Measurements from ENCODE around the gene IRF5. TPM values are rescaled to one million over a fixed set of nuclear protein-coding genes. Genes with fewer than 3 reads are reported as not detected.

Gene IRF5
- total RNA-seq, 1 experiment from 2014 or later, result 16.5 TPM

- DNase-seq (ENCODE audit: low read depth, low spot score) (no peak), ATAC-seq (peak; percentile 75)
- ChIA-PET CTCF (interaction anchor here (0.6 kb wide), 1 partner anchor 9 kb away, joined by 3 read pairs; the partner anchor contains the start of gene IRF5), POLR2A (interaction anchor here (1.4 kb wide), 1 partner anchor 9 kb away, joined by 6 read pairs; the partner anchor contains the start of gene IRF5), RAD21 (ENCODE audit: low non-redundant PET in 1 of 2, low total read pairs in 2 of 2, uncharacterized antibody in 2 of 2, unreplicated experiment in 2 of 2) (no interaction called here)
- no peak for TF ChIP-seq ELF1 (IDR thresholded peaks at IDR 0.05; ENCODE audit: borderline replicate concordance, low read depth)
- peak in 2 of 3 experiments; percentile 49 to 50; a peak in 4 of 6 replicates for TF ChIP-seq CTCF (IDR thresholded peaks at IDR 0.05 in 2 of 3, conservative IDR thresholded peaks at IDR 0.05 in 1 of 3; ENCODE audit: borderline replicate concordance in 1 of 3, insufficient read depth in 1 of 3, low read depth in 2 of 3, low read length in 2 of 3)
- H3K36me3 ChIP-seq (ENCODE audit: control insufficient read depth in 1 of 2, insufficient read depth in 2 of 2, low read length in 2 of 2), result peaks cover 0 to 2% of the 10 kb centered on the region in 2 experiments; a peak in 1 of 4 replicates
- H3K27ac ChIP-seq (ENCODE audit: low read depth, low read length), result no peak overlapping the region
- H3K4me1 ChIP-seq (ENCODE audit: control insufficient read depth in 1 of 2, insufficient read depth in 2 of 2, low read length in 2 of 2), result no peaks in the 10 kb centered on the region
- H2AFZ ChIP-seq (ENCODE audit: low read depth, low read length, poor library complexity, severe bottlenecking), result no peak overlapping the region
- H3K27me3 ChIP-seq (ENCODE audit: insufficient read depth, low read length), result no peaks in the 10 kb centered on the region
- H3K4me2 ChIP-seq (ENCODE audit: low read length), result no peak overlapping the region
- intact Hi-C loops (cut with micrococcal nuclease), result no loop called here
- H3K79me2 ChIP-seq (ENCODE audit: insufficient read depth, low read length), result no peaks in the 10 kb centered on the region
- no peaks in the 10 kb centered on the region for H3K9me2 ChIP-seq (ENCODE audit: insufficient read depth)
- no TSS peak for BruUV-seq (replicated peaks)
- no peaks in the 10 kb centered on the region for H4K20me1 ChIP-seq (ENCODE audit: insufficient read depth)
- H3K4me3 ChIP-seq (replicated peaks in 1 of 2; ENCODE audit: low read depth in 1 of 2, low read length in 2 of 2), result no peak overlapping the region
- H3K9ac ChIP-seq (ENCODE audit: low read length), result no peak overlapping the region
- H3K9me3 ChIP-seq (ENCODE audit: control insufficient read depth in 1 of 2, insufficient read depth in 1 of 2, low read depth in 1 of 2, low read length in 2 of 2), result no peaks in the 10 kb centered on the region
Measured at GRCh38 chr7:128946936-128947830, 9.5 kb downstream of the IRF5 start.

GRCh38 chr7:128947854-128948253, 10.1 kb downstream of the IRF5 start:
- H3K4me2 ChIP-seq (ENCODE audit: low read length), result no peak overlapping the region
- H3K36me3 ChIP-seq (ENCODE audit: control insufficient read depth in 1 of 2, insufficient read depth in 2 of 2, low read length in 2 of 2), result peaks cover 0 to 2% of the 10 kb centered on the region in 2 experiments; a peak in 1 of 4 replicates
- TF ChIP-seq RAD21 (IDR thresholded peaks at IDR 0.05; ENCODE audit: low read depth) (no peak), ELF1 (IDR thresholded peaks at IDR 0.05; ENCODE audit: borderline replicate concordance, low read depth) (no peak), POLR2AphosphoS5 (IDR thresholded peaks at IDR 0.05; ENCODE audit: low read depth, low read length) (no peak)
- CTCF ChIA-PET, result interaction anchor here (1.1 kb wide), 1 partner anchor 10 kb away, joined by 3 read pairs; the partner anchor contains the start of gene IRF5
- no peaks in the 10 kb centered on the region for H3K27me3 ChIP-seq (ENCODE audit: insufficient read depth, low read length)
- H3K9me2 ChIP-seq (ENCODE audit: insufficient read depth), result no peaks in the 10 kb centered on the region
- H3K9me3 ChIP-seq (ENCODE audit: control insufficient read depth in 1 of 2, insufficient read depth in 1 of 2, low read depth in 1 of 2, low read length in 2 of 2), result no peaks in the 10 kb centered on the region
- BruUV-seq (replicated peaks), result no TSS peak
- ATAC-seq (peak; percentile 20), DNase-seq (ENCODE audit: low read depth, low spot score) (no peak)
- H3K27ac ChIP-seq (ENCODE audit: low read depth, low read length), result no peak overlapping the region
- H4K20me1 ChIP-seq (ENCODE audit: insufficient read depth), result no peaks in the 10 kb centered on the region
- H2AFZ ChIP-seq (ENCODE audit: low read depth, low read length, poor library complexity, severe bottlenecking), result no peak overlapping the region
- no peaks in the 10 kb centered on the region for H3K79me2 ChIP-seq (ENCODE audit: insufficient read depth, low read length)
- no peaks in the 10 kb centered on the region for H3K4me1 ChIP-seq (ENCODE audit: control insufficient read depth in 1 of 2, insufficient read depth in 2 of 2, low read length in 2 of 2)
- H3K4me3 ChIP-seq (replicated peaks in 1 of 2; ENCODE audit: low read depth in 1 of 2, low read length in 2 of 2), result no peak overlapping the region
- RAD21 ChIA-PET (ENCODE audit: low non-redundant PET in 1 of 2, low total read pairs in 2 of 2, uncharacterized antibody in 2 of 2, unreplicated experiment in 2 of 2), result no interaction called here
- POLR2A ChIA-PET, result interaction anchor here (1.4 kb wide), 1 partner anchor 10 kb away, joined by 6 read pairs; the partner anchor contains the start of gene IRF5
- intact Hi-C loops (cut with micrococcal nuclease), result no loop called here
- no peak overlapping the region for H3K9ac ChIP-seq (ENCODE audit: low read length)

All from HCT116 (cell line).